NK-92 (cell line): ENCODE measurements around the gene FADS3.

Experiments
- DNase-seq: peaks from one replicate; lab custom pipeline; 2025; ENCODE audit not compliant: unreplicated experiment; lab: John Stamatoyannopoulos, UW

Gene FADS3

GRCh38 chr11:61891331-61892084 is at the start of gene FADS3:
FADS3 (minus strand) TSS chr11:61891545; CDS start chr11:61891381, 164 bp downstream.
- no peak for DNase-seq

GRCh38 chr11:61940466-61940865 is 49.1 kb upstream of the FADS3 start:
- no peak for DNase-seq

GRCh38 chr11:61935861-61936260 is 44.5 kb upstream of the FADS3 start:
- DNase-seq: no peak

GRCh38 chr11:61930933-61931332 is 39.6 kb upstream of the FADS3 start:
- no peak for DNase-seq

- no peak for DNase-seq
Measured at GRCh38 chr11:61928606-61929005, 37.3 kb upstream of the FADS3 start.

GRCh38 chr11:61927501-61927900 is 36.2 kb upstream of the FADS3 start:
- no peak for DNase-seq

- no peak for DNase-seq
Measured at GRCh38 chr11:61926235-61926634, 34.9 kb upstream of the FADS3 start.

- DNase-seq: no peak
Measured at GRCh38 chr11:61925736-61926135, 34.4 kb upstream of the FADS3 start.

GRCh38 chr11:61924064-61924455 is 32.7 kb upstream of the FADS3 start:
- DNase-seq: no peak

GRCh38 chr11:61923166-61924063 is 32.1 kb upstream of the FADS3 start:
- DNase-seq: no peak

GRCh38 chr11:61922539-61922938 is 31.2 kb upstream of the FADS3 start:
- no peak for DNase-seq

GRCh38 chr11:61921446-61921845 is 30.1 kb upstream of the FADS3 start:
- no peak for DNase-seq

- no peak for DNase-seq
Measured at GRCh38 chr11:61919705-61920631, 28.6 kb upstream of the FADS3 start.

- no peak for DNase-seq
Measured at GRCh38 chr11:61918938-61919704, 27.8 kb upstream of the FADS3 start.

- DNase-seq: no peak
Measured at GRCh38 chr11:61918251-61918937, 27.0 kb upstream of the FADS3 start.

- no peak for DNase-seq
Measured at GRCh38 chr11:61917334-61918109, 26.2 kb upstream of the FADS3 start, which contains the start of gene RAB3IL1. RAB3IL1 (minus strand) TSS chr11:61917566; CDS start chr11:61917367, 199 bp downstream.

GRCh38 chr11:61916737-61917333 is 25.5 kb upstream of the FADS3 start:
- DNase-seq: no peak

- DNase-seq: no peak
Measured at GRCh38 chr11:61914471-61915171, 23.3 kb upstream of the FADS3 start.
